GM12874 (cell line): ENCODE results near the gene KCNMB2.

ENCODE experiments used
- CTCF ChIP-seq: IDR thresholded peaks from 2 replicates; pipeline ENCODE4 v1.5.1; 2011; ENCODE audit warnings: low read depth, mild to moderate bottlenecking, control low read depth, low read length, moderate library complexity; ENCODE audit not compliant: insufficient read depth

Gene KCNMB2

GRCh38 chr3:178498871-178499270 is 37.4 kb upstream of the KCNMB2 start:
- no peak for TF ChIP-seq CTCF

- no peak for TF ChIP-seq CTCF
Observed at GRCh38 chr3:178500631-178501030, 35.6 kb upstream of the KCNMB2 start.

- TF ChIP-seq CTCF = no peak
Observed at GRCh38 chr3:178504128-178504527, 32.1 kb upstream of the KCNMB2 start.

- TF ChIP-seq CTCF = no peak
Observed at GRCh38 chr3:178505832-178506231, 30.4 kb upstream of the KCNMB2 start.

GRCh38 chr3:178507507-178508442 is 28.5 kb upstream of the KCNMB2 start:
- TF ChIP-seq CTCF = no peak

- no peak for TF ChIP-seq CTCF
Observed at GRCh38 chr3:178508443-178508825, 27.8 kb upstream of the KCNMB2 start.

GRCh38 chr3:178510496-178510895 is 25.7 kb upstream of the KCNMB2 start:
- no peak for TF ChIP-seq CTCF
